Measurements from ENCODE around the gene MAP2. TPM values are rescaled to one million over a fixed set of nuclear protein-coding genes. Genes with fewer than 3 reads are reported as not detected.

MAP2 gene
- total RNA-seq, 1 donor, result 2.2 TPM

DNA sequence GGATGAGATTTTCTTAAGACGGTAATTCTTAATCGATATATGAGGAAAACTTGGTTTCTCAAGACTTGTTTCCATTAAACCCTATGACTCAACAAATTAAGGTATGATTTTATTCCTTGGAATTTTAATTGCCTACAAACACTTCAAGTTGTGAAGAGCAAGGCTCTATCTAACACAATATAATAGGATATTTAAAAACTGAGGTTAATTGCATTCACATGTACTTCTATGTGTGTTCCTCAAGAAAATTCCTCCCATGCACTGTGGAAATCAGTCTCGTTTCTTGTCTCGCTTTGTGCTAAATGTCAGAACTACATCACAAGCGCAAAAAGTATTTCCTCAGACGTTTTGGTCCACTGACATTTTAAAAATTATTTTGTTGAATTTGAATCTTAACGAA is 238.2 kb downstream of the MAP2 start:
- DNase-seq (ENCODE audit: insufficient read length, low spot score, missing footprints), result no peak
- TF ChIP-seq, protein P1, sequence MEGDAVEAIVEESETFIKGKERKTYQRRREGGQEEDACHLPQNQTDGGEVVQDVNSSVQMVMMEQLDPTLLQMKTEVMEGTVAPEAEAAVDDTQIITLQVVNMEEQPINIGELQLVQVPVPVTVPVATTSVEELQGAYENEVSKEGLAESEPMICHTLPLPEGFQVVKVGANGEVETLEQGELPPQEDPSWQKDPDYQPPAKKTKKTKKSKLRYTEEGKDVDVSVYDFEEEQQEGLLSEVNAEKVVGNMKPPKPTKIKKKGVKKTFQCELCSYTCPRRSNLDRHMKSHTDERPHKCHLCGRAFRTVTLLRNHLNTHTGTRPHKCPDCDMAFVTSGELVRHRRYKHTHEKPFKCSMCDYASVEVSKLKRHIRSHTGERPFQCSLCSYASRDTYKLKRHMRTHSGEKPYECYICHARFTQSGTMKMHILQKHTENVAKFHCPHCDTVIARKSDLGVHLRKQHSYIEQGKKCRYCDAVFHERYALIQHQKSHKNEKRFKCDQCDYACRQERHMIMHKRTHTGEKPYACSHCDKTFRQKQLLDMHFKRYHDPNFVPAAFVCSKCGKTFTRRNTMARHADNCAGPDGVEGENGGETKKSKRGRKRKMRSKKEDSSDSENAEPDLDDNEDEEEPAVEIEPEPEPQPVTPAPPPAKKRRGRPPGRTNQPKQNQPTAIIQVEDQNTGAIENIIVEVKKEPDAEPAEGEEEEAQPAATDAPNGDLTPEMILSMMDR (IDR thresholded peaks at IDR 0.05; ENCODE audit: extremely low read depth, low read depth, low read length), result no peak
- H3K4me3 ChIP-seq (ENCODE audit: insufficient read depth, low read length), result no peak overlapping the region
- H3K9me3 ChIP-seq (ENCODE audit: low read depth, low read length), result no peaks in the 10 kb centered on the region
- H2AFZ ChIP-seq (ENCODE audit: low read length), result no peak overlapping the region
- no peak overlapping the region for H3K27ac ChIP-seq (ENCODE audit: low read depth, low read length)
- H3K36me3 ChIP-seq (ENCODE audit: insufficient read depth, low read length), result no peaks in the 10 kb centered on the region
- H3K79me2 ChIP-seq (ENCODE audit: insufficient read depth, low read length), result no peaks in the 10 kb centered on the region
- H4K20me1 ChIP-seq (ENCODE audit: insufficient read depth, low read length), result no peaks in the 10 kb centered on the region
- H3K4me1 ChIP-seq (ENCODE audit: insufficient read depth, low read length), result no peaks in the 10 kb centered on the region
- H3K4me2 ChIP-seq (ENCODE audit: insufficient read depth, low read length), result no peak overlapping the region
- H3K27me3 ChIP-seq (ENCODE audit: insufficient read depth, low read length), result no peaks in the 10 kb centered on the region

DNA sequence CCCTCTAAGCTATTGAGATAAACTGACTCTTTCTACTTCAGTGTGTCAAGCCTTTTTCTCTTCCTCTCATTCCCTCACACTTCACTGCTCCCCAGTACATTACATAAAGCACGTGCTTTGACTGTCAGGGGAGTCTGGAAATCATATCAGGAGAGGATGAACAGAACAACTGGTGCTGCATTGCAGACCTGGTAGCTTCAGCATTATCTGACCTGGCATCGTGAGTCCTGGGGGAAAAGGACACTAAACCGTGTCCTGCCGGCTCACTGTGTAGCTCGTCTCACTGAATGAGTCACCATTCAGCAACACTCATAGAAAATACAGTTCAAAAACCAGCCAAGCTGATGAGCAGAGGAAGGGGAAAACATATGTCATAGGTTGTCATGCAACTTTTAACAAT is 239.3 kb downstream of the MAP2 start:
- H4K20me1 ChIP-seq (ENCODE audit: insufficient read depth, low read length), result no peaks in the 10 kb centered on the region
- no peaks in the 10 kb centered on the region for H3K36me3 ChIP-seq (ENCODE audit: insufficient read depth, low read length)
- H3K4me3 ChIP-seq (ENCODE audit: insufficient read depth, low read length), result peak overlapping the region; percentile 7
- no peaks in the 10 kb centered on the region for H3K9me3 ChIP-seq (ENCODE audit: low read depth, low read length)
- H3K4me1 ChIP-seq (ENCODE audit: insufficient read depth, low read length), result no peaks in the 10 kb centered on the region
- no peak overlapping the region for H3K4me2 ChIP-seq (ENCODE audit: insufficient read depth, low read length)
- H2AFZ ChIP-seq (ENCODE audit: low read length), result peak overlapping the region; percentile 58
- DNase-seq (ENCODE audit: insufficient read length, low spot score, missing footprints), result peak; percentile 21
- no peak overlapping the region for H3K27ac ChIP-seq (ENCODE audit: low read depth, low read length)
- no peaks in the 10 kb centered on the region for H3K79me2 ChIP-seq (ENCODE audit: insufficient read depth, low read length)
- H3K27me3 ChIP-seq (ENCODE audit: insufficient read depth, low read length), result no peaks in the 10 kb centered on the region
- TF ChIP-seq, protein P1 (IDR thresholded peaks at IDR 0.05; ENCODE audit: extremely low read depth, low read depth, low read length), result no peak

DNA sequence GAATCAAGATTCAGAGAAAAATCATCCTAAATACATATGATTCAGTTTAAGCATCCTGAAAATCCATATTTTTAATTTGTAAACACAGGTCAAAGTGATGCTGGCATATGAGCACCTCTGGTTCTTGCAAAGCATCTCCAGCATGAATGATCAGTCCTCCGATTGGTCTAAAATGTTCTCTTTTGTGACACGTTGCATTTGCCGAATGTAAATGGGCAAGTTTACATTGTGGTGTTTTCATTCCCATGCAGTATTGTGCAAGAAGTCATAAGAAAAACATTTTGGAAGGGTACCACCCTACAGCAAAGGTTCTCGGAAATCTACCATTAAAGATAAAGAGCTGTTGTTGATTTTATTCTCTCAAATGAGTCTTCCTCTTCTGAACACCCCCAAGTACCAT is 239.8 kb downstream of the MAP2 start:
- no peaks in the 10 kb centered on the region for H3K79me2 ChIP-seq (ENCODE audit: insufficient read depth, low read length)
- H3K4me2 ChIP-seq (ENCODE audit: insufficient read depth, low read length), result no peak overlapping the region
- no peak for DNase-seq (ENCODE audit: insufficient read length, low spot score, missing footprints)
- TF ChIP-seq, protein P1 (IDR thresholded peaks at IDR 0.05; ENCODE audit: extremely low read depth, low read depth, low read length), result no peak
- H3K27ac ChIP-seq (ENCODE audit: low read depth, low read length), result no peak overlapping the region
- no peaks in the 10 kb centered on the region for H4K20me1 ChIP-seq (ENCODE audit: insufficient read depth, low read length)
- H3K9me3 ChIP-seq (ENCODE audit: low read depth, low read length), result no peaks in the 10 kb centered on the region
- no peaks in the 10 kb centered on the region for H3K4me1 ChIP-seq (ENCODE audit: insufficient read depth, low read length)
- no peaks in the 10 kb centered on the region for H3K27me3 ChIP-seq (ENCODE audit: insufficient read depth, low read length)
- H3K36me3 ChIP-seq (ENCODE audit: insufficient read depth, low read length), result no peaks in the 10 kb centered on the region
- H2AFZ ChIP-seq (ENCODE audit: low read length), result no peak overlapping the region
- H3K4me3 ChIP-seq (ENCODE audit: insufficient read depth, low read length), result no peak overlapping the region

DNA sequence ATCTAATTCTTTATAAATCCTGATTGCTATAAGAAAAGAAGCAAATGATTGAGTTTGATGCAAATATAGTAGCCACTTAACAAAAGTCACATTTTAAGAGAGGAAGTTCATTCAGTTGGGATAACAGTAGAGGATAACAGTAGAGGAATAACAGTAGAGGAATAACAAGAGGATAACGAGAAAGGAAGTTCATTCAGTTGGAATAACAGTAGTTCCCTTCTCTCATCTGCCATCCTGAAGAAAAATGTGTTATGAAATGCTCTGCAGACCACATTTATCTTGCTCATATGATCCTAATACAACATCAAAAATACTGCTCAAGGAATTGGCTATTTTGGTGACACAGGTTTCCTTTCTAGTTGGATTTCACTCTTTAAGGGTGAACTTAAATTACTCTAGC is 242.4 kb downstream of the MAP2 start:
- no peak overlapping the region for H2AFZ ChIP-seq (ENCODE audit: low read length)
- no peaks in the 10 kb centered on the region for H3K4me1 ChIP-seq (ENCODE audit: insufficient read depth, low read length)
- no peaks in the 10 kb centered on the region for H3K36me3 ChIP-seq (ENCODE audit: insufficient read depth, low read length)
- H3K4me2 ChIP-seq (ENCODE audit: insufficient read depth, low read length), result no peak overlapping the region
- TF ChIP-seq, protein P1 (IDR thresholded peaks at IDR 0.05; ENCODE audit: extremely low read depth, low read depth, low read length), result no peak
- no peak overlapping the region for H3K27ac ChIP-seq (ENCODE audit: low read depth, low read length)
- H3K9me3 ChIP-seq (ENCODE audit: low read depth, low read length), result no peaks in the 10 kb centered on the region
- H3K4me3 ChIP-seq (ENCODE audit: insufficient read depth, low read length), result no peak overlapping the region
- no peaks in the 10 kb centered on the region for H4K20me1 ChIP-seq (ENCODE audit: insufficient read depth, low read length)
- no peaks in the 10 kb centered on the region for H3K79me2 ChIP-seq (ENCODE audit: insufficient read depth, low read length)
- H3K27me3 ChIP-seq (ENCODE audit: insufficient read depth, low read length), result no peaks in the 10 kb centered on the region
- DNase-seq (ENCODE audit: insufficient read length, low spot score, missing footprints), result no peak
